HG03103 (cell line): ENCODE data around the gene RFC4.
"Not testable (repeated sequence)": the region's sequence is repeated elsewhere in the genome, so short reads cannot be mapped to it uniquely, and the experiment has no call there.

Source experiments
- ATAC-seq: cut with Tn5 transposase; IDR thresholded peaks from one replicate; pipeline ENCODE4 v1.9.1; 2021; ENCODE audit warnings: low read depth; ENCODE audit not compliant: unreplicated experiment

RFC4 gene

DNA sequence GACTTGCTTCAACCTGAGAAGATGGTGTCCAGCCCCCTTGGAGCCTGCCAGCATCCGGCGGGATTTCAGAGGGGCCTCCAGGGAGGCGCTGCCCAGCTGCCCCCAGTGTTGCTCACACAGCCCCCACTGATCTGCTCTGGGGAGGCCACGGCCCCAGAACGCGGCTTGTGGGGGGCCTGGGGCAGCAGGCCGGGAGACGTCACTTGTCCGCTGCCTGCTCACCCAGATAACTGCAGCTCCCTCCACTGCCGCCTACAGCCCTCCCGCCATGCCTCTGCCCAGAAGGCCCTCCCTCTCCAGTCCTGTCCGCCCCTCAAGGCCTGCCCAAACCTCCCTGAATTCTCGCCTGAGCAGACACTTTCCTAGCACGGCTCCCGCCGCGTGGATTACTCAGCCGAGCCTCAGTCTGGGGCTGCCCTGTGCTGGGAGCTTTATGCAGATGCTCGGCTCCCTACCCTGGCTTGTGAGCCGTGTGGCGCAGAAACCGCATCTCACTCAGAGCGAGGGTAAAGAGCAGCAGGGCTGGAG lies 19.1 kb upstream of the RFC4 start:
- ATAC-seq, result no peak

DNA sequence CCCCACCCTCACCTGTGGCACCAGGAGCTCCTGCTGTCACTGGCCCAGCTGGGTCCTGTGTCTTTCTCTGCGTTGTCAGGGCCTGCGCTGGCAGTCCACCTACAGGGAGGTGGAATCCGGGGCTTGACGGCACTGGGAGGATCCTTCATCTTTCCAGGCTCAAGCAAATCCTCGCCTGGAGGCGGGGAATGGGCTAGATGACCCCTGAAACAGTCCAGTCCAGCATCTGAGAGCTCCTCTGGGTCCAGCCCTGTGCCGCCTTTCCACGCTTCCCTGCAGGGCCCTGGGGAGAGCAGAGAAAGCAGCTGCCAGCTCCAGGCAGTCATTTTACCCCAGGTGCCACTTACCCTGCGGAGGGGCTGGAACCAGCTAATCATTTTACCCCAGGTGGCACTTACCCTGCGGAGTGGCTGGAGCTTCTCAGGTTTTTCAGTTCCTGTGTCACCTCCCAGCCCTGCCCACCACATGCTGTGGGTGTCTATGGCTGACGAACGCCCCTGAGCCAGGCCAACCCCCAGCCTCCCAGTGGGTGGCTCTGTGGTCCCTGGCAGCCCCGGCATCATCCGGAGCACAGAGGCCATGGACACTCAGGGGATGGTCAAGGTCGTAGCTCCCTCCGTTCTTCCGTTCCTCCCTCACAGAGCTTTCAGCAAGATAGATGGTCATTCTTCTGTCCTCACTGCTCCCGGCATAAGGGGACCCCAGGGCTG lies 18.3 kb upstream of the RFC4 start:
- no peak for ATAC-seq

DNA sequence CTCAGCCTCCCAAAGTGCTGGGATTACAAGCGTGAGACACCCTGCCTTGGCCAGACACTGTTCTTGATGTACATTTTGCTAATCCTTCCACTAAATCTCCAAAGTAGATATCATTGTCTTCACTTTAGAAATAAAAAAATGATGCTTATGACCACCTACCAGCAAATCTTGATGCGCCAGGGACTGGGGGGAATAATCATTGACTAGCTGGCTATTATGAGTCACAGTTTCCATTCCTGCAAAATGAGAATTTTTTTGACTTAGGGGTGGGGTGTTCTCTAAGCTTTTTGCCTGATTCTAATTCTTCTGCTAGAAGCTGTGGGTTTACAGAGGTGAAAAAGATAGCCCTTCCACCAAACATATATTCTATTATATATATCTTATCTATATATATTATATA lies 17.1 kb upstream of the RFC4 start:
- ATAC-seq, result no peak

DNA sequence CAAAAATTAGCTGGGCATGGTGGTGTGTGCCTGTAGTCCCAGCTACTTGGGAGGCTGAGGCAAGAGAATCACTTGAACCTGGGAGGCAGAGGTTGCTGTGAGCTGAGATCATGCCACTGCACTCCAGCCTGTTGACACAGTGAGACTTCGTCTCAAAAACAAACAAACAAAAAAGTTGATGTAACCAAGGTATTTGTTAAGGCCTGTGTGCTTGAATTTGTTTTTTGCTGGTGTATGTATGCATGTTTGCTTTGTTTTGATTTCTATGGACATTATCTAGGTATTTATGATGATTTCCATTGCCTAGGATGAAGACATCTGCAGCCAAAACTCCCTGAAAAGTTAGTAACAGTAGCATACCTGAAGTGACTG lies 16.1 kb upstream of the RFC4 start:
- not testable (repeated sequence) for ATAC-seq

- no peak for ATAC-seq
These were observed 15.4 kb upstream of the RFC4 start for GRCh38 chr3:186821429-186822387.

DNA sequence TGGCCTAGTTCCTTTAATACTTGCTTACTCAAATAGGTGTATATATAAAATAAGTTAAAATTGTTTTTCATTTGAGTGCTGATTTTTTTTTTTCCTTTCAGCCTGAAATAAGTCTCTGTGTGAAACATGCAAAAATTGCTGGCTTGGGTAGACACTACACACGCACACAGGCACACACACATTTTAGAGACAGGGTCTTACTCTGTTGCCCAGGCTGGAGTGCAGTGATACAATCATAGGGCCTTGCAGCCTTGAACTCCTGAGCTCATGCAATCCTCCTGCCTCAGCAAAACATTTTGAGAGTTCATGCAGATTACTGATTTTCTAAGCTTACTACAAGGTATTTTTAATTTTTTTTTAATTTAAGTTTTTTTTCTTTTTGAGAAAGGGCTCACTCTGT lies 12.7 kb upstream of the RFC4 start:
- no peak for ATAC-seq

DNA sequence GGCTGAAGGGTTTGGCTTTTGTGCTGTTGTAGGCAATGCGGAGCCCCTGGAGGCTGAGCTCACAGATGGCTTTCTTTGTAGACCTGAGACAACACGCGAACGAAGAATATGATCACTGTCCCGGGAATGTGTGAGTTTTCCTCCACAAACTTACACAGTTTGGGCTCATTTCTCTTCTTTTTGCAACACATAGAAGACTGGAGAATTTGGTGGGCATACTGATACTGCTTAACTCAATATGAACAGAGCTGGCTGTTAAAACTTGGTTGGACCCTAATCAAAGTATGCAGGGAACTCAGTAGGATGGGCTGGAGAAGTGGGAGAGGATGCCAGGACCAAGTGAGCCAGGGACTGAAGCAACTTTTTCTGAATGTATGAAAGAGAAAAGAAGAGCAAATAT lies 12.2 kb upstream of the RFC4 start:
- ATAC-seq, result no peak

- no peak for ATAC-seq
These were observed 9.2 kb upstream of the RFC4 start for GRCh38 chr3:186815435-186815834.

GRCh38 chr3:186814100-186814499 lies 7.8 kb upstream of the RFC4 start:
- ATAC-seq, result no peak

DNA sequence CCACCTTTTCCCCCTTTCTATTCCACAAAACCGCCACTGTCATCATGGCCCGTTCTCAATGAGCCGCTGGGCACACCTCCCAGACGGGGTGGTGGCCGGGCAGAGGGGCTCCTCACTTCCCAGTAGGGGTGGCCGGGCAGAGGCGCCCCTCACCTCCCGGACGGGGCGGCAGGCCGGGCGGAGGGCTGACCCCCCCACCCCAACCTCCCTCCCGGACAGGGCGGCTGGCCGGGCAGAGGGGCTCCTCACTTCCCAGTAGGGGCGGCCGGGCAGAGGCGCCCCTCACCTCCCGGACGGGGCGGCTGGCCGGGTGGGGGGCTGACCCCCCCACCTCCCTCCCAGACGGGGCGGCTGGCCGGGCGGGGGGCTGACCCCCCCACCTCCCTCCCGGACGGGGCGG lies 5.0 kb upstream of the RFC4 start:
- ATAC-seq, result not testable (repeated sequence)

DNA sequence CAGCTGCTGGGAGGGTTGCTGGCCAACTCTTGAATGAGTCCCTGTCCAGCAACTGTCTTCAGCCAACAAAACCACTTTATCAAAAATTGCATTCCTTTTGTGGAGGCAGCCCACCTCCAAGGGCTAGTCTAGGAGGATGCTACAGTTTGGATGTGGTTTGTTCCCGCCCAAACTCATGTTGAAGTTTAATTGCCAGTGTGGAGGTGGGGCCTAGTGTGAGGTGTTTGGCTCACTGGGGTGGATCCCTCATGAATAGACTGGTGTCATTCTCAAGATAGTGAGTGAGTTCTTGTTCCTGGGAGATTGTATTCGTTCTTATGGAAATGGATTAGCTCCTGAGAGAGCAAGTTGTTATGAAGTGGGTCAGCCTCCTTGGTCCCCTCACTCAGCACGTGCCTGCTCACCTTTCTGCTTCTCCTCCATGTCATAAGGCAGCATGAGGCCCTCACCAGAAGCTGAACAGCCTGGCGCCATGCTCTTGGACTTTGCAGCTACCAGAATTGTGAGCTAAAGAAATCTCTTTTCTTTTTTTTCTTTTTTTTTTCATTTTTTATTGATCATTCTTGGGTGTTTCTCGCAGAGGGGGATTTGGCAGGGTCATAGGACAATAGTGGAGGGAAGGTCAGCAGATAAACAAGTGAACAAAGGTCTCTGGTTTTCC lies 4.2 kb upstream of the RFC4 start:
- no peak for ATAC-seq

DNA sequence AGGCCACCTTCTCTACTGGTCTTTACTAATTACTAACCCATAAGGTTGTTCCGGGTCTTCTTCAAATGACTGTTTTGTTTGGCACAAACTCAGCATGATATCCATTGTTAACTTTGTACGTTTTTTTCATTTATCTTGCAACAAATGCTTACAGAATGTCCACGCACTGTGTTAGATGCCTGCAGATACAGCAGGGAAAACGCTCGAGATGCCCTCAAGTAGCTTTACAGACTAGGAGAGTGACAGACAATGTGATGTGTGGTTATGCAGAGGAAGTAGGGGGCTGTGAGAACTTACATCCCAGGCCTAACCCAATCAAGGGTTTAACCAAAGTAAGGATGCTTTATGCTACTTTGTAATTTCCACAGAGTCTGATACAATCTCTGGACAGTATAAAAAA lies 949 bp upstream of the RFC4 start:
- no peak for ATAC-seq

- not testable (repeated sequence) for ATAC-seq
These were observed 2.8 kb downstream of the RFC4 start for GRCh38 chr3:186803447-186803846.

DNA sequence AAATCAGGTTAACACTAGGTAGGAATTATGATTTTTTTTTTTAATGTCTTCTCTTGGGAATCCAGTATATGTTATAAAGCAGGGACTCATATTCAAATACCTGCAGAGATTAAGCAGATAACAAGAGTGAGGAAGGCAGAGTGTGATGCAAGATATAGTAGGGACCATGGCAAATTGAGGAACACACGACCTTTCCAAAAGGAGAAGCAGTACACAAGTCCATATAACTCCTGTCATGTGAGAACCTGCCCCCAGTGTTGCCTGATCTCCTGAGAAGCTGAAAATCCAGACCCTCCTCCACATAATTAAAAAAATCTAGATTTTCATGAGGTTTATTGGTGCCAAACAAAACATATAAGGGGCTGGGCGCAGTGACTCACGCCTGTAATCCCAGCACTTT lies 3.6 kb downstream of the RFC4 start:
- no peak for ATAC-seq

- ATAC-seq, result no peak
These were observed 6.0 kb downstream of the RFC4 start for GRCh38 chr3:186800285-186800684.

DNA sequence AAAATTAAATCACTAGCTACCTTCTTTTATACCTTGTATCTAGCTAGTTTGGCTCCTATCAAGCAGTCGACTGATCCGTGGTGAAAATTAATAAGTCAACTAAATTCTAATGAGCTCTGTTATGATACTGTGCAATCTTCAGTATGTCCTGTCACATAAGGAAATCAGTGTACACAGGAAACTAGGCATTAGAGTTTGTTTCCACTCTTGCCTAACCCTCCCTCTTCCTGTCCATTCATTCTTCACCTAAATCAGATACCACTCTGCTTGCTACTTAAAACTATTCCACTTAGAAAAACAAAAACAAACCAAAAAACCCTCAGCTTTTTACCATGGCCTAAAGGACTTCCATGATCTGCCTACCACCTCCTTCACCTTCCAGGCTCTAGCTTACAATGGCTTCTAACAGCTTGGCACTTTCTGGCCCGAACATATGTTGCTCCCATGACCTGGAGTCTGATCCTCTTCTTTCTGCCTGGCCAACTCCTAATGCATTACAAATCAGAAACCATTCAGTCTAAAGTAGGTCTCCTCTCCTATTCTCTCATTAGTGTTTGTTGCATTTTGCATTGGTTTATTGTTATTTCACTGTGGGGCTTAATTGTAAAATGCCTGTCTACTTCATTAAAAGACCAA lies 7.9 kb downstream of the RFC4 start:
- no peak for ATAC-seq

GRCh38 chr3:186790261-186790981 lies 15.9 kb downstream of the RFC4 start:
- ATAC-seq, result no peak

- ATAC-seq, result no peak
These were observed 16.6 kb downstream of the RFC4 start for GRCh38 chr3:186789554-186790260.
